ENCODE measurements around the gene SNX21.
A peak's percentile ranks its signal among the peaks of the same experiment; 100 is the strongest.
"Not testable (repeated sequence)": the region's sequence is repeated elsewhere in the genome, so short reads cannot be mapped to it uniquely, and the experiment has no call there.

Gene SNX21

GRCh38 chr20:45833030-45833882 is at the start of gene SNX21:
Gene SNX21, plus strand, starts transcription at chr20:45833799. Its CDS starts 121 bp downstream, at chr20:45833920.
- DNase-seq (ENCODE audit: low read depth in 2 of 2, low spot score in 1 of 2), result no peak

- no peak for DNase-seq (ENCODE audit: low read depth in 2 of 2, low spot score in 1 of 2)
These were observed 45.2 kb upstream of the SNX21 start for GRCh38 chr20:45788351-45788750.

- DNase-seq (ENCODE audit: low read depth in 2 of 2, low spot score in 1 of 2), result no peak
These were observed 41.1 kb upstream of the SNX21 start for GRCh38 chr20:45792317-45793118.

GRCh38 chr20:45796337-45797065 is 37.1 kb upstream of the SNX21 start:
- DNase-seq (ENCODE audit: low read depth in 2 of 2, low spot score in 1 of 2), result no peak

GRCh38 chr20:45797510-45797909 is 36.1 kb upstream of the SNX21 start:
- not testable (repeated sequence) for DNase-seq (ENCODE audit: low read depth in 2 of 2, low spot score in 1 of 2)

GRCh38 chr20:45797955-45798354 is 35.6 kb upstream of the SNX21 start:
- DNase-seq (ENCODE audit: low read depth in 2 of 2, low spot score in 1 of 2), result not testable (repeated sequence)

- DNase-seq (ENCODE audit: low read depth in 2 of 2, low spot score in 1 of 2), result peak in 1 of 2 donors; percentile 17
These were observed 34.5 kb upstream of the SNX21 start for GRCh38 chr20:45798935-45799642.

- DNase-seq (ENCODE audit: low read depth in 2 of 2, low spot score in 1 of 2), result no peak
These were observed 31.7 kb upstream of the SNX21 start for GRCh38 chr20:45801851-45802250.

GRCh38 chr20:45810191-45810970 is 23.2 kb upstream of the SNX21 start:
- DNase-seq (ENCODE audit: low read depth in 2 of 2, low spot score in 1 of 2), result no peak

- peak; percentile 72 to 87 for DNase-seq (ENCODE audit: low read depth in 2 of 2, low spot score in 1 of 2)
These were observed 21.2 kb upstream of the SNX21 start, which contains the start of gene UBE2C for GRCh38 chr20:45812157-45813005. Gene UBE2C, plus strand, starts transcription at chr20:45812644. Its CDS starts 52 bp downstream, at chr20:45812696.

GRCh38 chr20:45813006-45813340 is 20.6 kb upstream of the SNX21 start:
- DNase-seq (ENCODE audit: low read depth in 2 of 2, low spot score in 1 of 2), result no peak

- DNase-seq (ENCODE audit: low read depth in 2 of 2, low spot score in 1 of 2), result no peak
These were observed 20.1 kb upstream of the SNX21 start for GRCh38 chr20:45813489-45813888.

GRCh38 chr20:45814314-45814713 is 19.3 kb upstream of the SNX21 start:
- DNase-seq (ENCODE audit: low read depth in 2 of 2, low spot score in 1 of 2), result no peak

GRCh38 chr20:45816951-45817350 is 16.6 kb upstream of the SNX21 start:
- no peak for DNase-seq (ENCODE audit: low read depth in 2 of 2, low spot score in 1 of 2)

- no peak for DNase-seq (ENCODE audit: low read depth in 2 of 2, low spot score in 1 of 2)
These were observed 16.0 kb upstream of the SNX21 start for GRCh38 chr20:45817376-45818194.

GRCh38 chr20:45818239-45818638 is 15.4 kb upstream of the SNX21 start:
- DNase-seq (ENCODE audit: low read depth in 2 of 2, low spot score in 1 of 2), result no peak

GRCh38 chr20:45819466-45819865 is 14.1 kb upstream of the SNX21 start:
- no peak for DNase-seq (ENCODE audit: low read depth in 2 of 2, low spot score in 1 of 2)

GRCh38 chr20:45821947-45822346 is 11.7 kb upstream of the SNX21 start:
- no peak for DNase-seq (ENCODE audit: low read depth in 2 of 2, low spot score in 1 of 2)
